Activated CD8-positive, alpha-beta memory T cell treated with anti-CD3 and anti-CD28 coated beads for 4 hours (primary cell): ENCODE measurements around the gene SLC13A4.
"Not testable (repeated sequence)": the region's sequence is repeated elsewhere in the genome, so short reads cannot be mapped to it uniquely, and the experiment has no call there.

Source experiments
- DNase-seq, 2 donors: peaks; one replicate each; pipeline ENCODE4 v3.0.0-alpha.2; 2020; ENCODE audit warnings: low read depth in 2 of 2

Gene SLC13A4, protein sequence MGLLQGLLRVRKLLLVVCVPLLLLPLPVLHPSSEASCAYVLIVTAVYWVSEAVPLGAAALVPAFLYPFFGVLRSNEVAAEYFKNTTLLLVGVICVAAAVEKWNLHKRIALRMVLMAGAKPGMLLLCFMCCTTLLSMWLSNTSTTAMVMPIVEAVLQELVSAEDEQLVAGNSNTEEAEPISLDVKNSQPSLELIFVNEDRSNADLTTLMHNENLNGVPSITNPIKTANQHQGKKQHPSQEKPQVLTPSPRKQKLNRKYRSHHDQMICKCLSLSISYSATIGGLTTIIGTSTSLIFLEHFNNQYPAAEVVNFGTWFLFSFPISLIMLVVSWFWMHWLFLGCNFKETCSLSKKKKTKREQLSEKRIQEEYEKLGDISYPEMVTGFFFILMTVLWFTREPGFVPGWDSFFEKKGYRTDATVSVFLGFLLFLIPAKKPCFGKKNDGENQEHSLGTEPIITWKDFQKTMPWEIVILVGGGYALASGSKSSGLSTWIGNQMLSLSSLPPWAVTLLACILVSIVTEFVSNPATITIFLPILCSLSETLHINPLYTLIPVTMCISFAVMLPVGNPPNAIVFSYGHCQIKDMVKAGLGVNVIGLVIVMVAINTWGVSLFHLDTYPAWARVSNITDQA

DNA sequence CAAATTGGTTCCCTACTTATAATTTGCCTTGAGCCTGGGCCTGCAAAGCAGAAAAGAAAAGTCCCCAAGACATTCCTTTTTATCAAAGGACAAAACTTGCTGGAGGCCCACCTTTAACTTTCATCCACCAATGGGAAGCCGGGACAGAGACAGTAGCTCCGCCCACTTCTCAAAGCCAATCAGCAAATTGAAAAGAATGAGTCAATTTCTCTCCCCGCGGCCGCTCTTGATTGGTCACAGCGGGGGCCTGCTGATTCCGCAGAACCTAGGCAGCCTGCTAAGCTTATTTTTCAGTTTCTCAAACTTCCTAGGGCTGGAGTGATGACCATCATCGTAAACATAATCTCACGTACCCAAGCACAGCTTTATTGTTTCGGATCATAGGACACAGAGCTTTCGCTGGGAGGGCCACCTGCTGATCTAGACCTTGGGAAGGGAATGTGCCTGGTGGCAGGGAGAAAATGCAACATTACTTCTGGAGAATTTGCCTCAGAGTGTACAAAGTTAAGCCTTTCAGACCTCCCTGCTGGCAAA lies at the start of gene SLC13A4:
TSS of gene SLC13A4 (minus strand) at position 51 of the 534 bp plus-strand sequence. CDS start 690 bp downstream, outside the sequence.
- DNase-seq = no peak

DNA sequence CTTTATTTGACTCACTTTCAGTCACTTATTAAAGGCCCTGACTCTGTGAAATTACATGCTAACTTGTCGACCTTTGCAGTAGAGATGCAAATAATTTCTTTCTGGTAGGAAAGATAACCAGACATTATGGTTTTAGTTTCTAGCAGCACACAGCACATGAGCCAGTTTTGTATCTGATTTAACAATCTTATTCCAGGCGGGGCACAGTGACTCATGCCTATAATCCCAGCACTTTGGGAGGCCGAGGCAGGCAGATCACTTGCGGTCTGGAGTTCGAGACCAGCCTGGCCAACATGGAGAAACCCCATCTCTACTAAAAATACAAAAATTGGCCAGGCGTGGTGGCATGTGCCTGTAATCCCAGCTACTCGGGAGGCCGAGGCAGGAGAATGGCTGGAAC lies 47.9 kb upstream of the SLC13A4 start:
- DNase-seq = not testable (repeated sequence)

DNA sequence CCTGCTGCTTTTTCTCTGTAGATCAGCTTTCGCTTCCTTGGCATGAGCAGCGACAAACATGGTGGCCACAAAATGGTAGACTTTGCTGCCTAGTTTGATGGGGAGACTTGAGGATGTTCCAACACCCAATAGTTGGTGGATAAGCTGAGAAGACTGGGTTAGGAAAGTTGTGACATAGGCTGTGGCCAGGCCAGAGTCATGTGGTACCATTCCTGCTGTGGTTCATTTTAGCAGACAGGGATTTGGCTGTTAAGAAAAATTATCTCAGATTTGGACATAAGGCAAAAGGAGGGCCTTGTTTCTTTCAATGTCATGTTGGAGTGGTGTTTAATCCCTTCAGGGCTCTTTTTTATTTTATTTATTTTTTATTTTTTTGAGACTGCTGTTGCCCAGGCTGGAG lies 47.2 kb upstream of the SLC13A4 start:
- DNase-seq = no peak

DNA sequence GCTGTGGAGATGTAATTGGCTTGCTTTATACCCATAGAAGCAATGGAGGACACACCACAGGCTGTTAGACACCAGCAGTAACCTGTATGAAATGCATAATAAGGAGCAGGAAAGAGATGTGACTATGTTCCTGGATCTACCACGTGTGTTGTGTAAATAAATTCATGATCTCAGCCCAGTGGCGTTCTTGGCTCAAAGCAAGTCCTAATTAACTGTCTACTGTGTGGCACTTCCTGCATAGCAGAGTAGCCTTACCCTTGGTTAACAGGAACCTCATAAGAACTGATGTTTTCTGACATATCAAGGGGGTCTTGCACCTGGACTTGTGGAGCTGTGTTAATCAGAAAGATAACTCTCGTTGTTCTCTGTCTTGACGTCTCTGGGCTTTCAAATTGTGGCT lies 46.3 kb upstream of the SLC13A4 start:
- no peak for DNase-seq

DNA sequence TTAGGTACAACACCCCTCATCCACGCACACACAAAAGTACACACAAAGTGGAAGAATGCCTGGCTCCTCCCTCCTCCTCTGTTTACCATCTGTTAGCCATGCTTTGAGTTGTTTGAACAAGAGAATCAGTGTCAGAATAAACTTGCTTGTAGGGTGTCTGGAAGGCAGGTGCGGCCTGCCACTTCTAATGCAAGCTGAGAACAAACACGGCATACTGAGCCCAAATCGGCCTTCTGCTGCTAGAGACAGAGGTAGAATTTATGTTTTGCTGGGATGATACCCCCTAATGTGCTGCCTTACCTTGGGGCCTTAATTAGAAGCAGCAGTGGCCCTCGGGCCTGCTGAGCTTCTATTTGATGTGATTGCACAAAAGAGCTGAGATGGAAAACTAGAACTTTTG lies 45.5 kb upstream of the SLC13A4 start:
- DNase-seq = no peak

DNA sequence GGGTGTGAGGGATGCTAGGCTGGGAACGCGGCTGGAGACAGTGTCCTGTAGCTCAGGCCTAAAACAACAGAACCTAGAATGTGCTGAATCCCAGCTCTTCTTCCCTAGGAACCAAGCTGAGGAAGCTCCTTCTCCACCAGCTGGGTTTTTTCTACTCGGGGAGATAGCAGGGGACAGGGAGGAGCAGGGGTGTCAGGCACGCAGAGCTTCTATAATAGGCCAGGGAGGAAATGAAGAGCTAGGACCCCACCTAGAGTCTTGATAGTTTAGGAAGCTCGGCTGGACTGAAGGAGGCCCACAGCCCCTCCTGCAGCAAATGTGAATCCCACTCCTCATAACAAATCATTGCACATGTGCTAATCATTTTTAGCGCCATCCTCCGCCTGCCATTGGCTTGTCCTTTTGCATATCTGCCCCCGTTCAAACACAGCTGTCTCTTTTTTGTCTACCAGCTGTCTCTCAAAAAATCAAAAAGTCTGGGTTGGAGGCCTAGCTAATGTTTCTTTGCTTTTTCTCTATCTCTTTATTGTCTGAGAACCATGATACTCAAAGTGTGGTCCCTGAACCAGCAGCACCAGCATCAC lies 44.7 kb upstream of the SLC13A4 start:
- no peak for DNase-seq

DNA sequence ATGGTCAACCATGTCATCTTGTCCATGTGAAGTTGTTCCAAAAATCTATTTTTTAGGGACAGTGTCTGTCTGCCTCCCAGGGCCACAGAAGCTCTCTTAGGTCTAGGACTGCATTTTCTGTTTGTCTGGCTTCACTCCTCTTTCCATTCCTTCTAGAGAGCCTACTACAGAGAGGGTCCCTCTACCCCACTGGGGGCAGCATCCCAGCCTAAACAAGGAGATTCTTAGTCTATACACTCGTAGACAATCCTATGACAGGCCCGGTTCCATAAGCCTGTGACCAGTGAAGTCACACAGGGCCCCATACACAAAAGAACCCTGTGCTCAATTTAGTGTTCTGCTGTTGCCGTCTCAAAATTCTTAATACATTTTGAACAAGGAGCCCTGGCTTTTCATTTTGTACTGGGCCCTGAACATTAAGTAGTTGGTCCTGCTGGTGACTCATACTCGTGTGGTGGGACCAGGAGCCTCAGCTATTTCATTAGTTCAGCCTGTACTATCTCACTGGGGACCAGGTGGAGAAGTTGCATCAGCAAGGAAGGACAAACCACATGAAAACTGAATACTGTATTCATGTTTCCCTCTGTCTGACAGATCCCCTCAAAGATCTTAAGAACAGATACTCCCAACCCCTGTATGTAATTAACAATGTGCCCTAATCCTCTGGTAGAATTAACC lies 44.1 kb upstream of the SLC13A4 start:
- DNase-seq = no peak

DNA sequence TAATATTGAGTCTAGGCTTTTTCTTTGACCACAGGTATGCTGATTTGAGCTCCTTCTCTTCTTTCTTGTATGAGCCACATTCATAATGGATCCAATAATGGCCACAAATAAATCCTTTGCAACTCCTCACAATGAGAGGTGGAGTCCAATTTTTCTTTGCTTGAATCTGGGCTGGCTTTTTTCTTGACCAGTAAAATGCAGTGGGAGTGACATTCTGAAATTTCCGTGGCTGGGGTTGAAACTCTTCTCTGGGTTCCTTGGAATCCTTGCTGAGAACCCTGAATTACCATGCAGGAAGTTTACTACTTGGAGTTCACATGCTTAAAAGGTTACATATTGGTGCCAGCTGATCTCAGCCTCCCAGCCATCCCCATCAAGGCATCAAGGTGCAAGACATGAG lies 43.1 kb upstream of the SLC13A4 start:
- DNase-seq = no peak

DNA sequence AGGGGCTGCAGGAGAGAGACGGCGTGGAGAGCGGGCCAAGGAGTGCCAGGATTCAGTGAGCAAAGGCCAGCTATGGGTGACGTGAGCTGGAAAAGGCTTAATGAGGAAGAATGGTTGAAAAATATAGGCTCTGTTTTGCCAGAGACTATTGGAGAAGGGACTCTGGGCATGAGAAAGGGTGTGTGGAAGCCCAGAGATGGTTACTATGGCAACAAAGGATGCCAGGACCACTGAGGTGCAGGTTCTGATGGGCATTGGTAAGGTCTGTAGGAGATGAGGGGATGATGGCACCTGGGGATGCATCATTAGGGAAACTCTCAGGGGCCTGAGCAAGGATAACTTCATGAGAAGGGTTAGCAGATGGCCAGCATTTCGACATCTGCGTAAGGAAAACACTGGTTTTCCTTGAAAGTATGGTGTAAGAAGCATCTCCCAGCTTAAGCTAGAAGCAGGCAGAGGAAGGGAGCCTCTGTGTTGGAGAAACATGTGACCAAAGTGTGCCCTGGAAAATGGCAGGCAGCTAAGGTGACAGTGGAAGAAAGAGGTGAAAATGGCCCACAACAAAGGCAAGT lies 42.2 kb upstream of the SLC13A4 start:
- no peak for DNase-seq

DNA sequence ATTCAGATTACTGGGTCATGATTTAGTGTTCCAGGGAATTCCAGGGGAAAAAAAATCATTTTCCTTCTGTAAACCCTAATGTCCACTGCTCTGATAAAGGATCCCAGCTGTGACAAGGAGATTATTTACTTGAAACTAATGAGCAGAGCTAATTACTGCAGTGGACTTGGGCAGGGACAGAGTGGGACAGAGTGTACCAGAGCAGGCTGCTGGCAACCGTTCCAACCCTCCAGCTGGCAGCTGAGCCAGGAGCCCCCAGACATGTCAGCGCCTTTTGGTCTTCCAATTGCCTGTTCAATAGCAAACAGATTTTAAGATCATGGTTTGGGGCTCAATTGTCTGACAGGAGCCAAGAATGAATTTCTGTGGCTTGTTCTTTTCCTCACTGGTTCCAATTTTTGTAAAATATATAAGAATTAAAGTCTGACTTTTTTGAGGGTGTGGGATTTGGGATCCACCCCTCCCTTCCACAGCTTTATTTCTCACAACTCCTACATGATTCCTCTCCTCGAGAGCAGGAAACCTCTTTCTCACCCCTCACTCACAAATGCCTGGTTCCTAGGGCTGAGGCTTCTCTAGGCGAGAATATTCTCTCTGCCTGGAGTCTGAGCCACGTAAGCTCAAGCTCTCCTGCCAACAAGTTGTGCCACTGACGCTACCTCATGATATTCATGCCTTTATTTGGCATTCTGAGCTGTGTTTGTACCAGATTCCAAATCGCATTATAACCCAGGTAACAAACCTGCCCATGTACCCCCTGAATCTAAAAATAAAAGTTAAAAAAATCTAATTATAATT lies 41.2 kb upstream of the SLC13A4 start:
- no peak for DNase-seq

DNA sequence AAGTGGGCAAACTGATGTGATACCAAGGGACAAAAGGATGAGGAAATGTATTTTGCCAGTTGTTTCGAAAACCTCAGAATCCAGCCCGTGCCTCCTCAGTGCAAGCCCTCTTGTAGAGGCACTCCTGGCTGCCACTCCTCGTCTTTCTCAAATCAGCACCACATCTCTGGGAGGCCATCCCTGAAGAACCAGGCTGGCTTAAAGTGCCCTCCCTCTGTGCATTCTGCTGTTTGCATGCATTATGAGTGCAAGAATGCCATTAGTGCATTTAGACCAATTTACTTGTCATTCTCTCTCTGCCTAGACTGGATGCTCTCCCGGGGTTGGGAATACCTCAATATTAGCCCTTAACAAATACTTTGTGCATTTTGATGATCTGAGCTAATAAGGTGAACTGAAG lies 40.5 kb upstream of the SLC13A4 start:
- no peak for DNase-seq

DNA sequence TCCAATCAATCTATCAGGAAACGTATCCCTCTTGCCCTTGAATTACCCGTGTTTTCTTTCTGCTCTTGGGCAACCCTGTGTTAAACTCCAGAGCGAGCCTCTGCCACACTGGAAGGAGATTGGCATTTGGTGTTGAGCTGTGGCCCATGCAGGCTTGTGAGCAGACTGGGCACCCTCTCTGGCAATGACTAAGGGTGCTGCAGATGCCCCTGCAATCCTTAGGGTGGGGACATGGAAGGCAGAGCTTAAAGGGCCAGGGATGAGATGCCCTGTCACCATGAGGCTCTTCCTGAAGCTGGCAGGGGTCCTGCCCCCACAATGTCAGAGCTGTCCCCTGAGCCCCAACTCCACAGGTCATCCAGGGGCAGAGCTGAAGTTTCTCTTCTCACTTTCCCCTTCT lies 40.1 kb upstream of the SLC13A4 start:
- DNase-seq = no peak

DNA sequence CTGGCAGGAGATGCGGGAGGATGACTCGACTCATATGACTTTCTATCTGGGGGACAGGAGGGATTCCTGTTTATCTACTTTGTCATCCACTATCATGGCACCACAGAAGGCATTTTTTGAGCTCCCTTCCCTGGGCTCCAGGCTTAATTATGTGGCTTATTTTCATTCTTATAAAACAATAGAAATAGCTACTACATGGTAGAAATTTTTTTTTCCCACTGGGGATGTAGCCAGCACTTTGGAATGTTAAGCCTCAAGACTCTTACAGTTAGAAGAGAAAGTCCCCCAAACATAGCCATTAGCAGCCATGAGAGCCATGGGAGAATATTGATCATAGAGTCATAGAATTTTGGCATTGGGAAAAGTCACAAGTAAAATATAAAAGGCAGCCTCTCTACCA lies 35.3 kb upstream of the SLC13A4 start:
- DNase-seq = no peak

DNA sequence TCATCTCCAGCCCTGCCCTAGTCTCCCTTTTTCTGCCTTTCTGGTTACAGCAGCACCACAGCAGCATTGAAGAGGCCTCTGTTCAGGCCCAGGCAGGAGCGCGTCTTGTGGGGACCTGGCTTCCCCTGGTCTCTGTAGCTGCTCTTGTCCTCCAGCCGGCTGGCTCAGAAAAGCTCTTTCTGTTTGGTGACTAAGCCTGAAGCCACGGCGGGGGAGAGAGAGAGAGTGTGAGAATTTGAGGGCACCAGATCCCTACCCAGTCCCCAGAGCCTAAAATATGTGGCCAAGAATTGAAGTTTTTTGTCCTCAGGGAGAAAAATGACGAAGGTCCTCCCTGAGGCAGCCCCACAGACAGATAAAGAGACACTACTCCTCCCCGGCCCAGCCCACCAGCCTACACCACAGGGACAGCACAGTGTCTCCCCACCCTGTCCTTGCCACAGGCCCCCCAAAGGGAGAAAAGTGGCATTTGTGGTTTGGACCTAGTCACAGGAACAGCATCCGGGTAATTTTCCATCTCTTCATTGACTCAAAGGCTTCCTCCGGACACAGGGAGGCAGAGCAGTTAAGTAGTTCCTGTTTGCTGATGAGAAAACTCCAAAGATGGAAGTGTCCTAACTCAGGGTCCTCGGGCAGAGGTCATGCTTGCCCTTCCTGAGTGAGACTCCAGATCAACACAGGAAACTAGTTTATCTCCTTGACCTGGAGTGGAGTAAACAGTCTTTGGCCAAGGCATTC lies 33.9 kb upstream of the SLC13A4 start:
- DNase-seq = no peak

DNA sequence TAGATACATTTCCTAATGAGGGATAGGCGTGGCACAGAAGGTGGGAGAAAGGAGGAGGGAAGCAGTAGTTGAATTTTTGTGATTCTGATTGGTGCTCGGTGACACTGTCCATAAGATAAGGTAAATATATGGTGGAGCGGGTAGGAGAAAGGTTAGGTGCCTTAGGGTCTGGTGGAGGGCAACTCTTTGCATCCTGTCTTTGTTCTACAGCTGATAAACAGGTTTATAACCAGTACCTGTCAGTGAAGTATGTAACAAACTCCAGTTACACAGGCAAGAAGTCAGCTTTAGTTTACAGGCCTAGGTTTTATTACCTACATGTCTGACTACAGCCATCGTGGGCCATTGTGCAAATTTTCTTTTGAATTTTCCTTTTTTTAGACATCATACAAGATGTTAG lies 31.5 kb upstream of the SLC13A4 start:
- no peak for DNase-seq

DNA sequence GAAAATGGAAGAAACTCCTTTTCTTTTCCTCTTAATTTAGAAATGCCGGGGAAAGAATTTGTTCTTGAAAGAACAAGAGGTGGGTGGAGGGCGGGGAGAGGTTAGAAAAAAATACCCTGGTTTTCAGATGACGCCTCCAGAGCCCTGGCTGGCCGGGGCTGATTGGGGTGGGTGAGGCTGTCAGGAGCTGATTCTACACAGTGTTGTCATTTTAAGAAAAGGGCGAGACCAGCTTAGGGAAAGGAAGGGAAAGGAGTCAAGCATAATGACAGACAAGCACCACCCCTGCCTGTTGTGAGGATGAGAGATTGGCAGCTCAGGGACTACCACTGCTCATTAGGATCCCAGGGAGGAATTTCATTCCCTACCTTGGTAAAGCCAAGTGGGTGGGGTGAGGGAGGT lies 30.5 kb upstream of the SLC13A4 start:
- no peak for DNase-seq

DNA sequence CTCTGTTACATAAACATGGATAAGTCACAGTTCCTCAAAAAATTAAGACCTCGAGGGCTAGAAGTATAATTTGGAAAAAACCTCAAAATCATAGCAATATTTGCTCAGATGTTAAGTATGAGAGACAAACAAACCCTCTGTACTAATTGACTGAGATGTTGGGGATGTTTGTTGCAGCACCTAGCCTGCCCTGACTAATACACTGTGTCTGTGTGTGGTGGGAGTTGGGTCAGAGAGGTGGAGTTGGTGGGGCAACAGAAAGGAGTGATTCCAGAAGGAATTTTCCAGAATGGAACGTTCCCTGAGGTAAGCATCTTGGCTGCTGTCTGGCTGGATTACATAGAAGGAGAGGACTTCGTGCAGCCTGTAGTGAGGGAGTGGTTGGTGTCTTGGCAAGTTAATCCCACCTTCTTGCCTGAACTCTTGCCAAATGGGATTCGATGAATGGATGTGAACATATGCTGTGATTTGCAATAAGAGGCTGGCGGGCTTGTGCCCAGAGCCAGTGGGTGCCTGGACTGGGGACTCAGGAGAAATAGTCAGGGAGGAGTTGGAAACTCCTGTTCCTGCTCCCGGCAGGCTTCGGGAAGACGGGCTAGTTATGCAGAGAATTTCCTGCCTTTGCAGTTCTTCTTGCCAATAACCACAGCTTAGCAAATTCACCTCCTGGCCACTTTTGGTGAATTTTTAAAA lies 29.9 kb upstream of the SLC13A4 start:
- DNase-seq = no peak

DNA sequence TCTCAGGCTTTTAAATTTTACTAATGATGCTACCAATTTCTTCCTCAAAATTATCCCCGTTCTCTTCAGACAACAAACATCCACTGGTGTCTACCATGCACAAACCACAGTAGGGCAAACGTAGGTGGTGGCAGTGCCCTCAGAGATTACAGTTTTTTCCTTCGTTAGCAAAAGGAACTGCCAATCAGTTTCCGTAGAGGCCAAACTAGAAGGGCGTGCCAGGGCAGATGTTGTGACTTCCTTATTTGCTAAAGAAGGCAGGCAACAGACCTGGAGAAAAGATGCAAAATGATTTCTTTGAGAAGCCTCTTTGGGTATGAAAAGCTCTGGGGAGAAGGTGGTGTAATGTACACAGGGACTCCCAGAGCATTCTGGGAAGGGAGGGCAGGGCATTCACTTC lies 28.2 kb upstream of the SLC13A4 start:
- DNase-seq = no peak

DNA sequence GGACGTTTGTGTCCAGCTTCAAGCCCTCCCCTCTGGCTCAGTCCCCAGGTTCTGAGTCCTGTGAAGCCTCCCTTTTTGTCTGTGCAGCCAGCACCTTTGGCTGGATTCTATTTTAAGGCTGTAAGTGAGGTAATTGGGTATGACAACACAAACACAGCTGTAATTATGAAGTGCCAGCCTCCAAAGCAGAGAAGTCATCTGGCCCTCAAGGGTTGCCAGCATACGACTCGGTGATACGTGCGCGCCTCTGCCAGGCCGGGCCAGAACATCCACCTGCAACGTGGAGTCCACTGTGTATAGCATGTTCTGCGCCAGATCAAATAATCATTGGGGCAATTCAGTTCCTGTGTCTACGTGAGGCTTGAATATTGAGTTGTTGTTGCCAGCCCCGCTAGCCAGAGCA lies 27.4 kb upstream of the SLC13A4 start:
- DNase-seq = no peak
